Measurements from ENCODE around the gene IL18BP.

IL18BP gene

DNA sequence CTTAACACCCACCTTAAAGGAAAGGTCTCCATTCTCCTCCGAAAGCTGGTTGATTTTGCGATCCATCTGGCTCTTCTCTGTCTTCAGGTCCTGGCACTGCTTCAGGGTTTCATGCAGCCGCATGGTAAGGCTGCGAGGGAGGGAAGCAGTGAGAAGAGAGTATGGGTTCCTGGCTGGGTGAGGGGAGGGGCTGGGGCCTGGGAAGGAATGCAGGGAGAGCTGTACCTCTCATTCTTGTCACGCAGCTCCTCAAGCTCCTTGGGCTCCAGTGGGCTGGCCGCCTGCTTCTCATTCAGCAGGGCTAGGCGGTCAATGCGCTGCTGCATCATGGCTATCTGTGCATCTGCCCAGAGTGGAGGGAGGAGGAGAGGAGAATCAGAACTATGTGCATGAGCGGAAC lies 19.5 kb downstream of the IL18BP start:
- TF ChIP-seq, protein P1, sequence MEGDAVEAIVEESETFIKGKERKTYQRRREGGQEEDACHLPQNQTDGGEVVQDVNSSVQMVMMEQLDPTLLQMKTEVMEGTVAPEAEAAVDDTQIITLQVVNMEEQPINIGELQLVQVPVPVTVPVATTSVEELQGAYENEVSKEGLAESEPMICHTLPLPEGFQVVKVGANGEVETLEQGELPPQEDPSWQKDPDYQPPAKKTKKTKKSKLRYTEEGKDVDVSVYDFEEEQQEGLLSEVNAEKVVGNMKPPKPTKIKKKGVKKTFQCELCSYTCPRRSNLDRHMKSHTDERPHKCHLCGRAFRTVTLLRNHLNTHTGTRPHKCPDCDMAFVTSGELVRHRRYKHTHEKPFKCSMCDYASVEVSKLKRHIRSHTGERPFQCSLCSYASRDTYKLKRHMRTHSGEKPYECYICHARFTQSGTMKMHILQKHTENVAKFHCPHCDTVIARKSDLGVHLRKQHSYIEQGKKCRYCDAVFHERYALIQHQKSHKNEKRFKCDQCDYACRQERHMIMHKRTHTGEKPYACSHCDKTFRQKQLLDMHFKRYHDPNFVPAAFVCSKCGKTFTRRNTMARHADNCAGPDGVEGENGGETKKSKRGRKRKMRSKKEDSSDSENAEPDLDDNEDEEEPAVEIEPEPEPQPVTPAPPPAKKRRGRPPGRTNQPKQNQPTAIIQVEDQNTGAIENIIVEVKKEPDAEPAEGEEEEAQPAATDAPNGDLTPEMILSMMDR (IDR thresholded peaks at IDR 0.05; ENCODE audit: low read length, missing control alignments): no peak
- no peak for DNase-seq (ENCODE audit: low read depth)
- no peak overlapping the region for H3K4me3 ChIP-seq (replicated peaks; ENCODE audit: low read depth, low read length)

DNA sequence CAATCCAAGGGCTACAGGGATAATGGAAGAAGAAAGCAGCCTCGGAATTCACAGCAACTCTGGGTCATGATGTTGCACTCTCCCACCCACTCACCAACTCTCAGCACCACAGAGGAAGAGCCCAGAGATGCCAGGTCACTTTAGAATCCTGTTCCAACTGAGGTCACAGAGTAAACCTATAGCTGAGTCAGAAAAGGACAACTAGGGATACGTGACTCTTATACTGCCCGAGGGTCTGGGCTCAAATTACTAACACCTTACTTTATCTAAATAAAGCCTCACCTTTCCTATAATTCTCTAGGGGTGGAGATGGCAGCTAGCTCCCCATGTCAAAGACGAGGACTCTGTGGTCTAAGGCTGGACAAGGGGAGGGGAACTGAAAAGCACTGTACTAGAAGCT lies 24.6 kb downstream of the IL18BP start:
- TF ChIP-seq, protein P1 (IDR thresholded peaks at IDR 0.05; ENCODE audit: low read length, missing control alignments): no peak
- no peak for DNase-seq (ENCODE audit: low read depth)
- no peak overlapping the region for H3K4me3 ChIP-seq (replicated peaks; ENCODE audit: low read depth, low read length)

DNA sequence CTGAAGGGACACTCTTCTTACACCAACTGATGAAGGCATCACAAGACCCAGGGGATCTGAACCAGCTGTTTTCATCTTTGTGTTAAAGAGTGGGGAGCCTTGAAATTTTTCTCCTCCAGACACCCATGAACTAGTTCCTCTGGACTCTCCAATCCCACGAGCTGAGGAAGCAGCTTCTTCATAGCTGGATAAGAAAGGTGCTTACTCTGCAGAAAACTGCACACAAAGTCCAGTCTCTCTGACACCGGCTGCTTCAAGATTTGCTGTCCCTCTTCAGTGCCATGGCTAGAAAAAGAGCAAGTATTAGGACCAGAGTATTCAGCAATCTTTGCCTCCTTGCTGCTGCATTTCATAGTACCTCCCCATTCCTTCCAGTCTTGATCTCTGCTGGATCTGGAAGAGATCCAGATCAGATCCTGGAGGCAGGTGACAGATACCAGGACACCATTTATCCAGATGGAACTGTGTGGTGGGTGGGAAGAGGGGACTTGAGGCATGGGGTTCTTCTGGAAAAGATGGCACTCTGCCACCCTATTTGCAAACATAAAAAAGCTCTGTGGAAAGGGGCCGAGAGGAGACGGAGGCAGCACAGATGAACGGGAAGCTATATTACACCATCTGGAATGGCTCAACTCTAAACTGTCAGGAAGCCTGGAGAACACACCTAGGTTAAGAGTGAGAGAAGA lies 25.5 kb downstream of the IL18BP start:
- TF ChIP-seq, protein P1 (IDR thresholded peaks at IDR 0.05; ENCODE audit: low read length, missing control alignments): no peak
- DNase-seq (ENCODE audit: low read depth): no peak
- no peak overlapping the region for H3K4me3 ChIP-seq (replicated peaks; ENCODE audit: low read depth, low read length)

DNA sequence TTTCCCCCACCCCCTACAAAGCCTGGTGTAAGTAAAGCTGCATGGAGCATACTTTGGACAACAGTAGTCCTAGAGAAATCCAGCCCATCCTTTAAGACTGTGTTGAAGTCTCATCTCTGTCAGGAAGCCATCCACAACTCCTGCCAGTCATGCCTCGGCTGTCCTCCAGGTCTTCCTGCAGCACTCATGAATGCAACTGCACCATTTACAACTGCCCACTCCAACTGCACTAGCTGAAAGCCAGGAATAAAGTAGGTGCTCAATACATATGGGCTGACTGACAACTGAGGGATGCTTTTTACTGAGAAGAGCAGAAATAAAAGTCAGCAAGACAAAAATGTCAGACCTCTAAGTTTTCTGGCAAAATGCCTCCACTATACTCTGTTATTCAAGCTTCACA lies 27.4 kb downstream of the IL18BP start:
- TF ChIP-seq, protein P1 (IDR thresholded peaks at IDR 0.05; ENCODE audit: low read length, missing control alignments): no peak
- DNase-seq (ENCODE audit: low read depth): no peak
- no peak overlapping the region for H3K4me3 ChIP-seq (replicated peaks; ENCODE audit: low read depth, low read length)

DNA sequence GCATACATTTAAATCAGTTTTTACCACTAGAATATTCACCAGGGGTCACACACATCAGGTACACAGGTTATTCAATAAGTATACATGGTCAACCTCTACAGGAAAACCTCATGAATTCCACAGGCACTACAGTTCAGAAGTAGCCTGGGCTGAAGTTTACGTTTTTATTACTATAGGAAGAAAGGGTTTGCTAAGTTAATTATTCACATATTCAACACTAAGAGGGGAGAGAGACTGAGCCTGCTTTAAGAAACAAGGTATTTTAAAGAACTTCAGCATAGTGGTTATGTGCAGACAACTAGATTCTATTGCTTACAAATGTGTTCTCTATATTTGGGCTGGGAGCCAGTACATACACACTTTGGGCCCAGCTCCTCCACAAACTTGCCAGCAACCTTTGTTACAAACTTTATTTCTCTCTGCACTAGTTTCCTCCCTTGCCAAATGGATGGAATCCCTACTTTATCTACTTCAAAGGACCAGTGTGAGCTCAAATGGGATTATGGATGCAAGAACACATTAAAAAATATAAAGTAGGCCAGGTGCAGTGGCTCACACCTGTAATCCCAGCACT lies 31.9 kb downstream of the IL18BP start:
- TF ChIP-seq, protein P1 (IDR thresholded peaks at IDR 0.05; ENCODE audit: low read length, missing control alignments): no peak
- DNase-seq (ENCODE audit: low read depth): no peak
- no peak overlapping the region for H3K4me3 ChIP-seq (replicated peaks; ENCODE audit: low read depth, low read length)

DNA sequence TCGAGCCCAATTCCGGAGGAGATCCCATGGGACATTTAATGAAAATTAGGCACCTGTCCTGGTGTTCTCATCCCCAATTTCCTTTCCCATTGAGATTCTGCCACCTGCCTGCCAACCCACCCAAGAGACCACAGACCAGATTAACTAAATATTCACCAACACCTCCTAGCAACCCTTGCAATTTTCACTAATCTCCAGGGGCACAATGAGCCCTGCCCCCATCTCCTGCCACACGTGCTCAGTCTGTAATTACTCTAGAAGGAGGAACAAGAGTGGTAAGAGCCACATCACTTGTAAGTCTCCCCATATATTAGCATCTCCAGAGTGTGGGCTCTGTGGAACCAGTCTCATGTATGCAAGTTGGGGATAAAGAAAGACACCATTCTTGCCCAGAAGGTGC lies 38.0 kb downstream of the IL18BP start:
- TF ChIP-seq, protein P1 (IDR thresholded peaks at IDR 0.05; ENCODE audit: low read length, missing control alignments): no peak
- DNase-seq (ENCODE audit: low read depth): no peak
- H3K4me3 ChIP-seq (replicated peaks; ENCODE audit: low read depth, low read length): no peak overlapping the region

All from fibroblast of pulmonary artery (primary cell).